Keratinocyte (primary cell): ENCODE measurements around the gene GLUL.

Experiments used
- CTCF ChIP-seq, 3 experiments: IDR thresholded peaks in 1 of 3; conservative IDR thresholded peaks in 1 of 3; optimal IDR thresholded peaks in 1 of 3; 2 replicates in 2 of 3; 3 replicates in 1 of 3; pipeline versions ENCODE3 to v1.5.1; 2011; ENCODE audit warnings: low read length in 3 of 3, mild to moderate bottlenecking in 3 of 3, moderate library complexity in 2 of 3, control low read depth in 1 of 3, inconsistent platforms in 1 of 3; ENCODE audit not compliant: insufficient read depth in 2 of 3; ENCODE audit errors: extremely low read depth in 1 of 3
- EZH2 ChIP-seq: IDR thresholded peaks from one replicate; pipeline ENCODE4 v1.6.1; 2012; ENCODE audit warnings: inconsistent platforms, mild to moderate bottlenecking, low read length, moderate library complexity

GRCh38 chr1:182380199-182380598 is 11.4 kb downstream of the GLUL start:
- TF ChIP-seq CTCF (optimal IDR thresholded peaks at IDR 0.05 in 1 of 3, IDR thresholded peaks at IDR 0.05 in 1 of 3, conservative IDR thresholded peaks at IDR 0.05 in 1 of 3; ENCODE audit: extremely low read depth in 1 of 3, insufficient read depth in 2 of 3, low read length in 3 of 3) (no peak), EZH2 (no peak)
